Activated CD8-positive, alpha-beta memory T cell treated with anti-CD3 and anti-CD28 coated beads, Interleukin-2, amount 50 U/mL, for 1 hour (primary cell): ENCODE data around the gene GKAP1.
"Not testable (repeated sequence)": the region's sequence is repeated elsewhere in the genome, so short reads cannot be mapped to it uniquely, and the experiment has no call there.

Source experiments
- DNase-seq: peaks from one replicate; pipeline ENCODE4 v3.0.0-alpha.2; 2020; ENCODE audit errors: extremely low read depth

GKAP1 gene

DNA sequence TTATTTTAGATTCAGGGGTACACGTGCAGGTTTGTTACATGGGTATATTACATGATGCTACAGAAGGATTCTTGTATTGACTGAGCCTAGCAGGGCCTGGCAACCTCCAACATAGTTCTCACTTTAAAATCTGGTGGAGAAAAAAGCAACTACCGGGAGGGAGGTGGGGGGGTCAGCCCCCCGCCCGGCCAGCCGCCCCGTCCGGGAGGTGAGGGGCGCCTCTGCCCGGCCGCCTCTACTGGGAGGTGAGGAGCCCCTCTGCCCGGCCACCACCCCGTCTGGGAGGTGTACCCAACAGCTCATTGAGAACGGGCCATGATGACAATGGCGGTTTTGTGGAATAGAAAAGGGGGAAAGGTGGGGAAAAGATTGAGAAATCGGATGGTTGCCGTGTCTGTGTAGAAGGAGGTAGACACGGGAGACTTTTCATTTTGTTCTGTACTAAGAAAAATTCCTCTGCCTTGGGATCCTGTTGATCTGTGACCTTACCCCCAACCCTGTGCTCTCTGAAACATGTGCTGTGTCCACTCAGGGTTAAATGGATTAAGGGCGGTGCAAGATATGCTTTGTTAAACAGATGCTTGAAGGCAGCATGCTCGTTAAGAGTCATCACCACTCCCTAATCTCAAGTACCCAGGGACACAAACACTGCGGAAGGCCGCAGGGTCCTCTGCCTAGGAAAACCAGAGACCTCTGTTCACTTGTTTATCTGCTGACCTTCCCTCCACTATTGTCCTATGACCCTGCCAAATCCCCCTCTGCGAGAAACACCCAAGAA is 88.8 kb downstream of the GKAP1 start:
- DNase-seq, result not testable (repeated sequence)

DNA sequence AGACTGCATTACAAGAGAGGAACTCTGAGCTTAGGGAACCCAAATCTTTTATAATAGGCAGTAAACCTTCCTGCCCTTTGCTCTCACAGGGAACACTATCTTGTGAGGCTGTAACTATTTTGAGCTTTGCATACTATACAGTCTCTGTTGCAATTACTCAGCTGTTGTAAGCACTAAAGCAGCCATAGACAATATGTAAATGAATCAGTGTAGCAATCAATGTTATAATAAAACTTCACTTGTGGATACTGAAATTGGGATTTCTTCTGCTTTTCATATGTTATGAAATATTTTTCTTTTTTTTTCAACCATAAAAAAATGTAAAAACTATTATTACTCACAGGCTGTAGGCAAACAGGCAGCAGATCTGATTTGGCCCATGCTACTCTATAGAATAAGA is 93.1 kb downstream of the GKAP1 start:
- no peak for DNase-seq

DNA sequence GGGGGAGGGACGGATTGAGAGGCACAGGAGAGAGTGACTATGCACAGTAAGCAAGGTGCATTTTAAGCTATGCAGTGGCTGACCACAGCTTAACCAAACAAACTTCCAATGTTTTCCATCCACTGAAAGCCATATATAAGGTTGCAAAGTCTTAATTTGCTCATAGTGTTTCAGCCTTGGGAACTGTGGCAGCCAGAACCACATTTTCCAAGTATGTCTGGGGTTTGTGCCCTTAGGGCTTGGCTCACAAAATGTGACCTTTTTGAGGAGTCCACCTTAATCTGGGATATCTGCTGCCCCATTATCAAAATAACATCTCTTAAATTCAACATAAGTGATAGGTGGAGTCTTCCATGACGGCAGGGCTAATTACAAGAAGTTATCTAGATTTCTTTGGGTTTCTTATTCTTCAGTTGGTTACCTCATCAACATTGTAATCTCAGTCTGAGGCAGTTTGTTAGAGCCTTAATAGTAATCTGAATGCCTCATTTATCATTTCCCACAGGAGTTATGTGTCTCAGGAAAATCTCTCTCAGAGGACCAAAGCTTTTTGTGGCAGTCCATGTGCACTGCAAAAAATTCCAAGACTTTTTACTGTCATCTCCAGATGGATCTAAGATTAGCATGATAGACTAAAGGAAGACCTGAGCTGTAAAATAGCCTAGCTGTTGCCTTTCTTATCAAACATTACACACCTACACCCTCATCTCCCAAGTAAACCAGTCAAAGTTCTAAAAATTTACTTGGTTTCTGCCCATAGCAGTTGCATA is 94.7 kb downstream of the GKAP1 start:
- DNase-seq, result no peak

DNA sequence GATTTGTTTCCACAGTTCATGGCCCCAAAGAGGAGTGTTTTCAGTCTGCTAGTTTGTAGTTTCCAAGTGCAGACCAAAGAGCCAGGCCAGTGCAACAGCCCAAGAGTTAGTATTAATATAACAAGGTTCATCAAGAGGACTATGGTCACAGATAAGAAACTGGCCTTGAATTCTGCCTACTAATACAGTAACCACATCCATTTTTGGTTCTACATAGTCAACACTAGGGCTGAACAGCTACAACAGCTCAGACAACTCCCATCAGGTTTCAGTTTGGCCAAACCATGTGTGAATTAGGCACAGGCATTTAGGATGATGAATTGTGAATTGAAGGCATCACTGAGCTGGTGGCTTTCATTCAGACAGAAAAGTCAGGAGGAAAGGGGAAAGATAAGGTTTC is 96.1 kb downstream of the GKAP1 start:
- no peak for DNase-seq

DNA sequence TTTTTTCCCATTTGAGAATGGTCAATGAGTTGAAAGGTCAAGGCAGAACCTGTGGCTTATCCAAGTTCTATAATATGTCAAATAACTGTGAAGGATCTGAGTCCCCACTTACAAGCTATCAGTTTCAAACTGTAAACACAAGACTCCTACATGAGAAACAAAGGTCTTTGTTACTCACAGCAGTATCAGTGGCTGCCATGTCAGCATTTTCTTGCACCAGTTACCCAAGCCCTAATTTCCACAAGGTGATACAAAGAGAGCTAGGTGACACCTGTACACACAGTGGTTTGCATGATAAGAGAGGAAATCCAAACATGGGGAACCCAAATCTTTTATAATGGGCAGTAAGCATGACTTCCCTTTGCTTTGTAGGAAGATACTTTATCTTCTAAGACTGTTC is 101.8 kb downstream of the GKAP1 start:
- no peak for DNase-seq

DNA sequence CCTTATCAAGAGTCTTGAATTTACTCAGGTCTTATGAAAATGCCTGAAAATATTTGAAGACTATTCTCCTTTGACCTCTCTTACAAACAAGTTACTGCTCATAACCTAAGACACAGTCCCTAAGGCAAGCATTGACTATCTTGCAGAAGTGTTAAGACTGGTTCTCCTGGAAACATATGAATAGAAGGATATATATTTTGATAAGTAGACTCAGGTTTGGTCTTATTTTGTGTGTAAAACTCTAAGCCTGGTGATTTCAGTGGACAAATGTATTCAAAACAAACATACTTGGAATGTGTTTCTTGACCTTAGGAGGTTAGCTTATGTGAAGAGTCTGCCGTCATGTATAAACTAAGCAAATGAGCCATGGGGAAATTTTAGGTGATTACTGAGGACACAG is 102.3 kb downstream of the GKAP1 start:
- no peak for DNase-seq

DNA sequence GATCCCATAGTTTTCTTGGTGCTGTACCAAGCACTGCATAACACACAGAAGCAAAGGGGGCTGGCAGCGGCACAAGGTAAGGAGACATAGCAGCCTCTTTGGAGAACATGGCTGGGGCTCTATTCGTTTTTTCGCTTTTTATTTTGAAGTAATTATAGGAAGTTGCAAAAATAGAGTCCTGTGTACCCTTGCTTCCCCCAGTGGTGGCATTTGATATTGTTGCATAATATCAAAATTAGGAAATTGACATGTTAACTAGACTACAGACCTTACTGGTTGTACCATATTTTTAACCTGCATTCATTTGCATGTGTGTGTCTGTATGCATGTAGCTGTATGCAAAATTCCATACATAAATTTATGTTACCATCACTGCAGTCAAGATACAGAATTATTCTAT is 103.2 kb downstream of the GKAP1 start:
- DNase-seq, result no peak

DNA sequence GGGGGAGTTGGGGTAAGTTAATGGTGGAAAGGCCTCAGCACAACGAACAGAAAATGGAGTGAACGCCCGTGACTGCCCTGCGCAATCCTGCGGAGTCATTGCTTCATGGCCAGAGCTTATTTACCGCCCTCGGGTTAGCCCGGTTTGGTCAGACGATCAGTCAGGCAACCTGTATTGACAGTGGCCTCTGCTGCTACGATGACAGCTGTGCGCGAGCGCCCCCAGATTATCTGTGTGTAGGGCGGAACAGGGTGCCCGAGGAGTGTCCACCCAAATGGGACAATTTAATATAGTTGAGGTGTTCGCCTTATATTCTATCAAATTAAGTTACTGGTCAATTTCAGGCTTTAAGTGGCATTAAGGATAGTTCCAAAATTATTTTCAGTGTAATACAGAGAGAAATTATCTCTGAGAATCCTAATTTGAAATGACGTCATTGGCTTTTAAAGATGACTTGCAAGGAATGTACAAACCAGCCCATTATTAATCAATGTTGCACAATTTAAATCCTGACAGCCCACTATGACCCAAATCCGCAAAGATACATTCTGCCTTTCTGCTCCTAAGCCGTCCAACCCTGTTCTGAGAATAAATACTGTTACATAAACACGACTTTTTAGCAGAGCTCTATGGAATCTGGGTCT is 108.9 kb downstream of the GKAP1 start:
- DNase-seq, result peak; percentile 34

DNA sequence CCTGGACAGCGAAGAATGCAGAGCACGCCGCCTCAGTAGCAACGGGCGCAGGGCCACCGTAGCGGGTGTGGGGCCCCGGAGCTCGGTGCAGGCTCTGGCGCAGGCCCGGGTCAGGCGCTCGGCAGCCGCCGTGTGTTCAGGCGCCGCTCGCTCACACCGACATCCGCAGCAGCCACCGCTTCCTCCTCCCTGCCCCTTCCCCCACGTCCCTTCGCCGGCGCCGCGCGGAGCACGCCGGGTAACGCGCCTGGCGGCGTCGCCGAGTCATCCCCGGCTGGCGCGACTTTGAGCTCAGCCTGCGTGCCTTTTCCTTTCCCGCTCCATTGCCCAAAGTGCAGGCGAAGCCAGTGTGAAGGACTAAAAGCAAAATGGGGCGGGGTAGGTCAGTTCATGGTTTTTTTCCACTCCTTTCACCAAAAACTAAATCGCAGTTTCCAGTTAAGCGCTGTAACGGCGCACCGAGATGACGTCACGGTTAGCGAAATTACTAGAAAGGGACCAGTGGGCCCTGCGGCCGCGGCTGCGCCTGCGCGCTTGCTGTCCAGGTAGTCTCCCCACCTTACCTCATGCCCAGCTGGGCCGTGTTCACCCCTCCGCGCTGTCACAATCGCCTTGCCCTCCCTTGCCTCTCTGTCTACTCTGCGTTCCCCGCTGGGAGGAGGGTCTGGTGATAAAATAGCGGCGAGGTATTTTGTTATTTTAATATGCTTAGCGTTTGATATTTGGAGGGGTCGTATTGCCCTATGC is 109.6 kb downstream of the GKAP1 start, which contains the start of gene UBQLN1:
Gene UBQLN1, minus strand, starts transcription at position 191 of the 747 bp plus-strand sequence. CDS start 279 bp downstream, outside the sequence.
- peak; percentile 65 for DNase-seq

DNA sequence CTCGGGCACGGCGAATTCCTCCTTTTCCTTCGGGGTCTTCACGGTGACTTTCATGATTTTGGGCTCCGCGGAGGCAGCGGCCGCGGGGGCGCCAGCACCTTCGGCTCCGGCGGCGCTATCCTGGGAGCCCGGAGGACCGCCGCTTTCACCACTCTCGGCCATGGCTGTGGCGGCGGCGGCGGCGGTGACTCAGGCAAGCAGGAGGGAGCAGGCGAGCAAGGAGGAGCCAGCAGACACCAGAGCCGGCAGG is 110.1 kb downstream of the GKAP1 start:
- DNase-seq, result peak; percentile 47

DNA sequence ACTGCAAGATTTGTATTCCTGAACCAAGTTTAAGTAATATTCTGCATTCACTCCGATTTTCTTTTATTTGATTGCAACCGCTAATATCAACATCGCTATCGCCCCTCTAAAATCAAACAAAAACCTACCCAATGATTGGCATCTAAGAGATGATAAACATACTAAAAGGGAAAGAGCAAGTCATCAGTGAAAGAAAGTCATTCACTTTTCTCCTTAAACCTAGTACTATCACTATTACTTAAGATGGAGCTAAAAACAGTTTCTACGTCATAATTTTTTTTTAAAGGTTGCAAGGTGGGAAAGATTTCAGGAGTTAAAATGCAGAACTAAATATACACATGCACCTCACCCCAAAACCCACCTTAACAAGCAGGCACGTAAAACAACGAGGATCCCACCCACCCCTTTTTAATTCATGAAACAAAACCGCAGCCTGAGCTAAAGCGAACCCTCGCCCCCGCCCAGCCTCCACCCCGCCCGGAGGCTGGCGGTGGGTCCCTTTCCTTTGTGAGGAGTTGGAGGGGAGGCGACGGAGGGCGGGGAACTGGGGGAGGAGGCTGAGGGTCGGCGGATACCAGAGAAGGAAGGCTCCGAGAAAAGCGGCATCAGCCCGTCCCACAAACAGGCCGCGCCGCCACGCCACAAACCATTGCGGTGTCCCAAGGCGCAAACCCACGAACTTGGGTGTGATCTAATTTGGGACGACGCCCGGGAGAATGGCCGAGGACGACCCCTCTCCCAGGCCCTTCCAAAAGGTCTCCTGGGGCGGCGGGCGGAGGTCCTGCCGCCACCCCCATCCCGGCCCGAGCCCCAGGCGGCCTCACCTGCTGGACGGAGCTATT is 110.7 kb downstream of the GKAP1 start:
- DNase-seq, result peak; percentile 22

DNA sequence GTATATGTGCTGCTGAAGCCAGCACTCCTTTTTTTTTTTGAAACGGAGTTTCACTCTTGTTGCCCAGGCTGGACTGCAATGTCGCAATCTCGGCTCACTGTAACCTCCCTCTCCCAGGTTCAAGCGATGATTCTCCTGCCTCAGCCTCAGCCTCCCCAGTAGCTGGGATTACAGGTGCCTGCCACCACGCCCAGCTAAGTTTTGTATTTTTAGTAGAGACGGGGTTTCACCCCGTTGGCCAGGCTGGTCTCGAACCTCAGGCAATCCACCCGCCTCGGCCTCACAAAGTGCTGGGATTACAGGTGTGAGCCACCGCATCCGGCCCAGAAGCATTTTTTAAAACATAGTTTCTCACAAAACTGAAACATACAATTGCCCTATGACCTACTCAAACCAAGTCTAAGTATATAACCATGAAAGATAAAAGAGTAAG is 112.3 kb downstream of the GKAP1 start:
- DNase-seq, result not testable (repeated sequence)

DNA sequence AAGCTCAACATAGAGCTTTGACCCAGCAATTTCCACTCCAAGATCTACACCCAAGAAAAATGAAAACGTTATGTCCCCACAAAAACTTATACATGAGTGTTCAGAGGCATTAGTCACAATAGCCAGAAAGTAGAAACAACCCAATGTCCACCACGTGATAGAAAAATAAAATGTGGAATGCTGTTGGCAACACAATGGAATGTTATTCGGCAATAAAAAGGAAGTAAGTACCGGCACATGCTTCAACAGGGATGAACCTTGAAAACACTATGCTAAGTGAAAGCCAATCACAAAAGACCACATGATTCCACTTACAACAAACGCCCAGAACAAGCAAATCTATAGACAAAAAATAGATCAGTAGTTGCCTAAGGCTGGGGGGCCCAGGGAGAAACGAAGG is 115.8 kb downstream of the GKAP1 start:
- no peak for DNase-seq

DNA sequence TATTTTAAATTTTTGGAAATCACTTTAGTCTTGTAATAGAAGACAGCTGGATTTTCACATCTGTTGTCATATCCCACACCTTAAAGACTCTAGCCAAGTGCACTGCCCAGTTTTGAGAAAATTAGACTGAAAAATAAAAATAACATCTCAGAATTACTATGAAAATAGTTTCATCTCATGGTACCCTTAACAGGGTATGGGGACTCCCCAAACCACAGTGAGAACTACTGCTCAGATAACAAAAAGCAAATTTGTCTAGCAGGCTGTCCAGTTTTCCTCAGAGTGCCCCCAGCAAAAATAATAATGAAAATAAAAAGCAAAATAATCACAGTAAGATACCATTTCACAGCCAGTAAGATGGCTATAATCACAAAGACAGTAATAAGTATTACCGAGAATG is 116.3 kb downstream of the GKAP1 start:
- DNase-seq, result no peak

DNA sequence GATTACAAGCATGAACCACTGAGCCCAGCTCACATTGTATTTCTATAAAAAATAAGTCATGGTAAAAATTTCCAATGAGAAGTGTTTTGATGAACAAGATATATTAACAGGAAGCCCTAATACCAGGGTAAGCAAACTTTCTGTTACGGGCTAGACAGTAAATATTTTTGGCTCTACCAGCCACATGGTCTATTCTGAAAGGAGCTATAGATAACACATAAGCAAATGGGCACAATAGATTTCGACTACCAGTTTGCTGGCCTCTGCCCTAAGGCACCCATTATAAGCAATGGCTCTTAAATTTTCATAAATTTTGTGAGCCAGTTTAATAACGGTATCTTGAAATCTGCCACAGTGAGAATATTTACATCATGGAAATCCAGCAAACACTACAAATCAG is 118.0 kb downstream of the GKAP1 start:
- no peak for DNase-seq

DNA sequence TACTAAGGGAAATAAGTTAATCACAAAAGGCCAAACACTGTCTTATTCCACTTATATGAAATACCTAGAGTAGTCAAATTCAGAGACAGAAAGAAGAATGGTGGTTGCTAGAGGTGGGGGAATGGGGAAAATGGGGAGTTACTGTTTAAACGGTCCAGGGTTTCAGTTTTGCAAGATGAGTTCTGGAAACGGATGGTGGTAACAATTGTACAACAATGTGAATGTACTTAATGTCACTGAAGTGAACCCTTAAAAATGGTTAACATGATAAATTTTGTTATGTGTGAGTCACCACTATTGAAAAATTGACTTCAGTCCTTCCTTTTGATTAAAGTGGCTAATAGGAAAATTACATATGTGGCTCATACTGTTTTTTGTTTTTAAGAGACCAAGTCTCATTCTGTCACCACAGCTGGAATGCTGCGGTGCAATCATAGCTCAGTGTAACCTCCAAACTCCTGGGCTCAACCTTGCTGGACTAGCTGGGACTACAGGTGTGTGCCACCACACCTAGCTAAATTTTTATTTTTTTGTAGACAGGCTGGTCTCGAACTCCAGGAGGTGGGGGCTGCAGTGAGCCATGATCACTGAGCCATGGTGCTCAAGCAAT is 118.5 kb downstream of the GKAP1 start:
- no peak for DNase-seq

DNA sequence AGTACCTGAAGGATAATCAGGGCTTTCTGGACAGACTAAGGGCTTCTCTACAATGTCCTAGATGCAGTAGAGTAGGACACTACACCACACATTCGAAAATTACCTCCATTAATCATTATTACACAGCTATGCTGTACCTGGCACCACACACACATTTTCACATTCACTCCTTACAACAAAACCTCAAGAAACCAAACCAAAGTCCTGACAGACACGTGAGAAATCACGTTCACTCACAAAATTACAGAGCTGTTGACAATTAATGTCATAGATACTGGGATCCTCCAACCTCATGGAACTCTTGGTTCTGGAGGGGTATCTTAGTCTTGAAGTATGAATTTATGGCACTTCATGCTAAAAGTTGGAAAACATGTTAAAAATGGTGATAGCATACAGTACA is 126.1 kb downstream of the GKAP1 start:
- DNase-seq, result no peak
